ENCODE measurements around the gene NNMT.

NNMT gene

GRCh38 chr11:114353443-114353842 lies 57.2 kb downstream of the NNMT start:
- DNase-seq: no peak

- no peak for DNase-seq
Measured at GRCh38 chr11:114354076-114354475, 57.9 kb downstream of the NNMT start.

GRCh38 chr11:114358716-114359115 lies 62.5 kb downstream of the NNMT start:
- no peak for DNase-seq

GRCh38 chr11:114359342-114359741 lies 63.1 kb downstream of the NNMT start:
- DNase-seq: no peak

- DNase-seq: no peak
Measured at GRCh38 chr11:114362326-114362725, 66.1 kb downstream of the NNMT start.

GRCh38 chr11:114362958-114363357 lies 66.8 kb downstream of the NNMT start:
- no peak for DNase-seq

Data from NCI-H1417 treated with DMSO at 0.1 percent for 48 hours (cell line).